ENCODE measurements around the gene MEG3.

- TF ChIP-seq TAF1 (IDR thresholded peaks at IDR 0.05; ENCODE audit: low read depth), result no peak
- TF ChIP-seq, protein P1, sequence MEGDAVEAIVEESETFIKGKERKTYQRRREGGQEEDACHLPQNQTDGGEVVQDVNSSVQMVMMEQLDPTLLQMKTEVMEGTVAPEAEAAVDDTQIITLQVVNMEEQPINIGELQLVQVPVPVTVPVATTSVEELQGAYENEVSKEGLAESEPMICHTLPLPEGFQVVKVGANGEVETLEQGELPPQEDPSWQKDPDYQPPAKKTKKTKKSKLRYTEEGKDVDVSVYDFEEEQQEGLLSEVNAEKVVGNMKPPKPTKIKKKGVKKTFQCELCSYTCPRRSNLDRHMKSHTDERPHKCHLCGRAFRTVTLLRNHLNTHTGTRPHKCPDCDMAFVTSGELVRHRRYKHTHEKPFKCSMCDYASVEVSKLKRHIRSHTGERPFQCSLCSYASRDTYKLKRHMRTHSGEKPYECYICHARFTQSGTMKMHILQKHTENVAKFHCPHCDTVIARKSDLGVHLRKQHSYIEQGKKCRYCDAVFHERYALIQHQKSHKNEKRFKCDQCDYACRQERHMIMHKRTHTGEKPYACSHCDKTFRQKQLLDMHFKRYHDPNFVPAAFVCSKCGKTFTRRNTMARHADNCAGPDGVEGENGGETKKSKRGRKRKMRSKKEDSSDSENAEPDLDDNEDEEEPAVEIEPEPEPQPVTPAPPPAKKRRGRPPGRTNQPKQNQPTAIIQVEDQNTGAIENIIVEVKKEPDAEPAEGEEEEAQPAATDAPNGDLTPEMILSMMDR (IDR thresholded peaks at IDR 0.05; ENCODE audit: poor library complexity, severe bottlenecking), result no peak
- no peak for TF ChIP-seq MXI1 (conservative IDR thresholded peaks at IDR 0.05; ENCODE audit: poor library complexity, severe bottlenecking)
- TF ChIP-seq POLR2AphosphoS5 (IDR thresholded peaks at IDR 0.05), result no peak
- no peak for TF ChIP-seq SMC3 (conservative IDR thresholded peaks at IDR 0.05; ENCODE audit: poor library complexity)
- no peak for TF ChIP-seq EZH2 (IDR thresholded peaks at IDR 0.05; ENCODE audit: borderline replicate concordance, insufficient read depth, low read length, poor library complexity, severe bottlenecking)
Measured at GRCh38 chr14:100820957-100821356, 5.0 kb upstream of the MEG3 start.

Measured in neural cell (in vitro differentiated cells).